Posterior cingulate gyrus (tissue), 11 donors: ENCODE measurements around the gene PCDH12.

ENCODE experiments used
- DNase-seq, 10 donors: peaks; one replicate each; pipeline versions ENCODE4 v3.0.0 to v3.0.0-alpha.2; 2020 to 2021; ENCODE audit warnings: mixed read lengths in 3 of 10
- intact Hi-C: fragments of 100-400 bp; cut with DNase I; formaldehyde crosslinking; loops from one replicate; pipeline ENCODE4 v1.15.1; 2023

PCDH12 gene

DNA sequence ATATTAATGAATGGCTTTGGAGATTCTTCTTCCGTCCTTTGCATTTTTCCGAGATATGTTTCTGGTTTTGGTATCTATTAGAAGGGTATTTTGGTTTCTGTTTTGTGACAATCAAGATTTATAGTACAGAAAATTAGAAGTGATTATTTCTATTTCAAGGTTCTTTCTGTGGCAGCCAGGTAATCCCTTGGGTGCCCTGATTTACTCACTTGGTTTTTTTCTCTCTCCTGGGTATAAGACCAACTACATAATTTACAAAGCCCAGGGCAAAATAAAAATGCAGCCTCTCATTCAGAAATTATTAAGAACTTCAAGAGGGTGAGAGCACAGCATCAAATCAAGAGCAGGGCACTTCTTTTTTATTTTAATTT, 8.9 kb upstream of the PCDH12 start:
- no peak for DNase-seq
- intact Hi-C loops = loop anchor here (10.0 kb wide), 1 partner anchor 152 kb away; no protein-coding TSS in a partner anchor

GRCh38 chr5:141966275-141966962, 8.4 kb upstream of the PCDH12 start:
- DNase-seq = no peak
- intact Hi-C loops = loop anchor here (10.0 kb wide), 1 partner anchor 152 kb away; no protein-coding TSS in a partner anchor

GRCh38 chr5:141965071-141965470, 7.1 kb upstream of the PCDH12 start:
- intact Hi-C loops = loop anchor here (10.0 kb wide), 1 partner anchor 150 kb away; no protein-coding TSS in a partner anchor
- no peak for DNase-seq

DNA sequence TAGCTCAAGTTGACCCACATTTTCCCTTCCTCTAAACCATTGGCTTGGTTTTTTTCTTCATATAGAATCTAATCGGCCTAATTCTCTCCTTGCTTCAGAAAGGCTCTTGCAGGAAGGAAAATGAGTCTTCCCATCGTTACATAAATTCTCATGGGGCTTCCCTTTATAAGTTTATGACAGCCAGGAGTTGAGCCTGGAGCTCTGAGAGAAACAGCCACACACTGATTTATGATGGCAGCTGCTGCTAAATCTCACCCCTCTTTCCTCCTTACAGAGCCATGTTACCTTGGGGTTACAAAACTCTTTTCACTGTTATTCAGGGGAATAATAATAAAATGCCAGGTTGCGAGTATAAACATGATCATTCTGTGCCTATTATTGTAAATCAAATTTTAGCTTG, 5.7 kb upstream of the PCDH12 start:
- intact Hi-C loops = loop anchor here (5.0 to 10.0 kb wide), 2 partner anchors 86 to 149 kb away; partner anchors contain the start of gene PCDH1
- DNase-seq = no peak

DNA sequence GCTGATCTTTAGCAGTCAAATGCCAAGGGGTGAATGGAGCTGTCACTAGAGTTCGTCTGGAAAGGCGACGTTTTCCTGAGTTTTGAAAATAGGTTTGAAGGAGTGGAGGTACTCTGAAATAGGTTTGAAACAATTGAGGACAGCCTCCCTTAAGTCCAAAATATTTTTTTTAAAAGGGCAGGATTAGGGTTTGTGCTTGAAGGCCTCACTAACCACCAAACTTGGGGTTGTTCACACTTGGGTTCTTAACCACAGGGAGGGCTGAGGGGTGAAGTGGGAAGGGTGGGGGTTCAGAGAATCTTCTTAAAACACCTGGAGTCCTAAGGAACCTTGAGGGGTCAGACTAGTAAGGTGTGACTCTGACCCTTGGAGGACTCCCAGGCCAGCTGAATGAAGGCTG, 3.5 kb upstream of the PCDH12 start:
- intact Hi-C loops = loop anchor here (2.0 to 10.0 kb wide), 3 partner anchors 39 to 147 kb away; partner anchors contain the start of genes DELE1 and PCDH1
- no peak for DNase-seq

GRCh38 chr5:141960449-141961323, 2.7 kb upstream of the PCDH12 start:
- DNase-seq = peak; percentile 80 to 98 (median 92)
- intact Hi-C loops = loop anchor here (1.0 to 10.0 kb wide), 5 partner anchors 38 to 295 kb away; partner anchors contain the start of genes DELE1 and PCDH1

GRCh38 chr5:141960018-141960417, 2.0 kb upstream of the PCDH12 start:
- intact Hi-C loops = loop anchor here (1.0 to 10.0 kb wide), 5 partner anchors 37 to 295 kb away; partner anchors contain the start of genes DELE1 and PCDH1
- DNase-seq = peak in 1 of 10 donors; percentile 84

DNA sequence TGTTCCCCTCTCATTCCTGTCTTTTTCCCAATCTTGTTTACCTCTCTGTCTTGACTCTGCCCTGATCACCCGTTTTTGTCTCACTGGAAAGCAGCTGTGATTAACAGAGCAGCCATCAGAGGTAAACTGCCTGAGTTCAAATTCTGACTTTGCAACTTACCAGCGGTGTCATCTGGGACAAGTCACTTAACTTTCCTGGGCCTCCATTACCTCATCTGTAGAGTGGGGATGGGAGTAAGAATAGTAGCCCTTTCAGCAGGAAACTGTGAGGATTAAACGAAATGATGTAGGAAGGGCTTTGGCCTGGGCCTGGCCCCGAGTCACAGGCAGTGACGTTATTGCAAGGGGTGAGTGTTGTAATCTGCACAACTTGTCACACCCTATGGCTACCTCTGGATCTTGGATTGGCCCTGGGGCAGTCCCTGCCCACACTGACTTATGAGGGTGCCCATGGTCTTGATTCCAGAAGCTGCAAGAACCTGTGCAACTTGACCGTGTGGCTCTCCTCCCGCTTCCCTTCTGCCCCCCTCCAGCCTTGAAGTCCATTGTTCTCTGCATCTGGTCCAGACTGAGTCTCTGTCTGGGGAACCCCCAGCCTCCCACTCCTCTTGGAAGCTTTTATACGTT, 657 bp upstream of the PCDH12 start:
- DNase-seq = no peak
- intact Hi-C loops = no loop called here

DNA sequence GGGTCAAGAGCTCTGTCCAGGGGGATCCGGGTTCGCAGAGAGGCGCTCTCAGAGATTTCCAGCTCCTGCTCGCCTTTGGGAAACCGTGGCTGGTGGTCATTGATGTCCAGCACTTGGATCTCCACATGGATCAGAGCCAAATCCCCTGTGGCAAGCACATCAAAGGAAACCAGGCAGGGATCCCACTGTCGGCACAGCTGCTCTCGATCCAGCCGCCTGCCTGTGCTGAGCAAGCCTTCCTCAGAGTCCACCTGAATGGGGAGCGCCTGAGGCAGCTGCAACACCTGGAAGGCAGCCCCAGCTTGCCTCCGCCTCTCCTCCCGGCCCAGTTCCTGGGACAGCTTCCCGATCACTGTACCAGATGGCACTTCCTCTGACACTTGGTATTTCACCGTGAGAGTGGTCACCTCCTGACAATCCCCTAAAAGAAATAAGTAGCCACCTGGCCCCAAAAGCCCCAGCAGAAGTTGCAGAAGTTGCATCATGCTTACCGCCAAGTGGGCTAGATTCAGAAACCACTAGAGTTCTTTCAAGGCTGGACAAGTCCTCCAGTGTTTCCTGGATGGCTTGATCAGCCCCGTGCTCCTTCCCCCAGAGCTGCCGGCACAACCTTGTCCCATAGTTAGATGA, 520 bp downstream of the PCDH12 start:
- intact Hi-C loops = no loop called here
- peak in 1 of 10 donors; percentile 66 for DNase-seq

GRCh38 chr5:141954194-141954593, 3.8 kb downstream of the PCDH12 start:
- intact Hi-C loops = no loop called here
- DNase-seq = no peak

GRCh38 chr5:141952020-141952419, 6.0 kb downstream of the PCDH12 start:
- intact Hi-C loops = no loop called here

DNA sequence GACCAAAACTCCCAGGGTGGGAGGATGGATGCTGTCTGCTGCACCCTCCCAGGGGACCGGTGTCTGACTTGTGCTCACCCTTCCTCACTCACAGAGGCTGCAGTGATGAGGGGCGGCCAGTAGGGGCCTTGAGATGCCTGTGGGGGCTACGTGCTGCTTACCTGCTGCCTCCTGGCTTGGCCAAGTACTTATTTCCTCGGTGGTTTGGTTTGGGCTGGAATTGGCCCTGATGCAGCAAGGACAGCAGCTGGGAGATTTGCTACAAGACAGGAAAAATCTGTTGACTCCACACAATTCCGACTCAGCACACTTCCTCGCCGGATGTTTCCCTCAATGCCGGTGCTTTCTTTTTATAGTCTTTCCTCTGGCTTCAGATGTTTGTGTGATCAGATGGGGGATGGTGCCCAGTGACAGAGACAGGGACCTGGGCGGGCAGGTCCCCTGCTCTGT, 6.6 kb downstream of the PCDH12 start:
- no peak for DNase-seq

More at GRCh38 chr5:141952020-141952419, 6.0 kb downstream of the PCDH12 start:
- no peak for DNase-seq

GRCh38 chr5:141950207-141951005, 7.6 kb downstream of the PCDH12 start:
- intact Hi-C loops = no loop called here
- no peak for DNase-seq

More for the DNA sequence above, 6.6 kb downstream of the PCDH12 start:
- intact Hi-C loops = no loop called here

DNA sequence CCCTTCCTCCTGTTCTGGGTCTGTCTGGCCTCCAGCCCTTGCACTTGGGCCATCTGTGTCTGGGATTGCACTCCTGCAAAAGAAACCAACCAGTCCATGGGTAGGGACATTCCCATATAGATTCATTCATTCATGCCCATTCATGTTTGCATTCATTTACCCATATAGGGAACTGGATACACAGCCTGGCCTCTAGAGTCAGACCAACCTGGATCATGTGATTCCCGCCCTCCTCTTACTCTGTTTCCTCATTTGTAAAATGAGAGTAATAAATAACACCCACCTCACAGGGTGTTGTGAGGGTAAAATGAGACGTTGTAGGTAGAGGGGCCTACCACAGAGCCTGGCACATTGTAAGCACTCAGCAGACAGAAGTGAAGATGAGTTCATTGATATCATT, 8.5 kb downstream of the PCDH12 start:
- intact Hi-C loops = no loop called here
- no peak for DNase-seq

GRCh38 chr5:141948812-141949211, 9.2 kb downstream of the PCDH12 start:
- DNase-seq = no peak
- intact Hi-C loops = no loop called here

DNA sequence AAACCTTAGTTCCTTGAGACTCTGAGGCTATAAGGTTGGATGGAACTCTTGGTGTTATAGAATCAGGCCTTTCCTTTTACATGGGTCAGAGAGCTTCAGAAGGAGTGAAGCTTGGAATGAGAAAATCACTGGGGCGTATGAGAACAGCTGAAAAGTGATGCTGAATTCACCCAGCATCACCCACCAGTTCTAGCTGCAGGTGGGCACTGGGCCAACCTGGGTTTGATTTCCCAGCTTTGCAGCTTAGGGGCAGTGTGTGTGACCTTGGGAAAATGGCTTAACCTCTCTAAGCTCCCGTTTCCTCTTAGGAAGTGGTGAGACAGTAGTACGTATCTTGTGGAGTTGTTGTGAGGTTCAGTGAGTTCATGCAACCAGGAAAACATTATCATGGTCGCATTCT, 10.7 kb downstream of the PCDH12 start:
- intact Hi-C loops = no loop called here
- DNase-seq = no peak

DNA sequence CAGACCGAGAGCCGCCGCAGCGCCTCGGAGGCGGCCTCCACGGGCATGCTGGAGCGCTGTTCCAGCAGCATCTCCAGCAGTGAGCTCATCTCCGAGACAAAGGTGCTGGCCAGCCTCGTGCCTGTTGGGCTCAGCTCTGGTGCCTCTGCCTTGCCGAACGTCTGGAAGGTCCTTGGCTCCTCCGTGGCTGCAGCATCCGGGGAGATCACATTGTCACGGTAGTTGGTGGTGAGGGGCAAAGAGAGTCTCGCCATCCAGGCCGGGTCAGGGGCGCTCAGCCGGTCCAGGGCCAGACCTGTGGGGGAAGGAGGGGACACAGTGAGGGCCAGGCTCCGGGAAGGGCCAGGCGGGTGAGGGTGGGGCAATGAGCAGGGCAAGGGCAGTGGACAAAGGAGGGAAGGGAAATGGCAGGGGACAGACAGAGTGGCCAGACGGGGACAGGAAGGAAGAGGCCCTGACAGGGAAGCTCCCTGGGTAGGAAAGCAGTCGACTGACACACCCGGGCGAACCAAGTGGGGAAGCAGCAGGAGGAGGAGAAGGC, 12.4 kb downstream of the PCDH12 start:
- intact Hi-C loops = no loop called here
- DNase-seq = no peak

DNA sequence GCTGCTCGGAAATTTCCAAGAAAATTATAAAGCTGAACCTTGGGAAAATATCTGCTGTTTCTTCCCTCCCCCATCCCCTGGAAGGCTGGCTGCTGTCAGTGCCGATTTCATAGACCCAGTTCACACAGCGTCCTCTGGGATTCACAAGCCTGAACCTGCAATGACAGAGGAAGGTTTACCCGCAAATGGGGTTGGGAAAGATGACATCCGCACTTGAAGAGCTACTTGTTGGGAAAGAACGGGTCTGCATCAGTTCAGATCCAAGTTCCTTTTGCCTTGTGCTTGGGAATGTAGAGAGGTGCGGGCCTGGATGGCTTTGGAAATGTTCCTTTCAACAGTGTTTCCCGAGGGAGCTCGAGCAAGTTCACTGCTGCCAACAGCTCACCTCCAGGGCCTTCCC, 13.9 kb downstream of the PCDH12 start:
- no peak for DNase-seq
- intact Hi-C loops = no loop called here

GRCh38 chr5:141942185-141942857, 15.7 kb downstream of the PCDH12 start:
- DNase-seq = no peak
- intact Hi-C loops = no loop called here
